HCT116 (cell line): ENCODE measurements around the gene GALNT17. TPM values are rescaled to one million over a fixed set of nuclear protein-coding genes. Genes with fewer than 3 reads are reported as not detected.

Experiments
- ATAC-seq: fragments of 200-7000 bp; cut with Tn5 transposase; 2 replicates; pipeline ENCODE4 v1.9.1; 2020; ENCODE audit warnings: mild to moderate bottlenecking, moderate library complexity
- BruUV-seq: library from RNA; stranded (reverse); fragments of 400-500 nt; replicated peaks from 2 replicates; lab custom pipeline; 2021; lab: Mats Ljungman, UMichigan
- CTCF ChIA-PET: fragments of 300-600 bp; sonication (Branson Sonifier 250); formaldehyde crosslinking; loops from one replicate; lab custom pipeline; 2021; ENCODE audit warnings: antibody characterized with exemption; lab: Charles Lee
- POLR2A ChIA-PET: fragments of 300-600, 350-600 bp; sonication (Branson Sonifier 250); formaldehyde crosslinking; loops from one replicate; lab custom pipeline; 2021; ENCODE audit warnings: antibody characterized with exemption; lab: Charles Lee
- RAD21 ChIA-PET, 2 experiments: fragments of 300-600 bp; sonication (Branson Sonifier 250); formaldehyde crosslinking; loops; one replicate each; lab custom pipeline; 2023; ENCODE audit warnings: low total read pairs in 2 of 2; ENCODE audit not compliant: uncharacterized antibody in 2 of 2, unreplicated experiment in 2 of 2, low non-redundant PET in 1 of 2; lab: Charles Lee
- DNase-seq: peaks from one replicate; pipeline ENCODE4 v3.0.0-alpha.2; 2010; ENCODE audit warnings: low read depth, low spot score
- H2AFZ ChIP-seq: fragments of 200-600 bp; shearing (Covaris generic), sonication (generic); 2 replicates; pipeline ENCODE4 v1.6.1; 2017; ENCODE audit warnings: low read depth, mixed run types, mixed read lengths, antibody characterized with exemption, low read length; ENCODE audit not compliant: poor library complexity, severe bottlenecking
- H3K27ac ChIP-seq: 2 replicates; pipeline ENCODE4 v1.5.1; 2012; ENCODE audit warnings: low read depth, low read length
- H3K27me3 ChIP-seq: fragments of 200-600 bp; sonication (generic); 2 replicates; pipeline ENCODE4 v1.6.1; 2016; ENCODE audit warnings: mixed run types, low read length, mixed read lengths; ENCODE audit not compliant: insufficient read depth
- H3K36me3 ChIP-seq, 2 experiments: fragments of 200-500 bp in 1 of 2; fragments of 200-600 bp in 1 of 2; sonication (Bioruptor generic) in 1 of 2; sonication (generic) in 1 of 2; 2 replicates each; pipeline versions ENCODE4 v1.5.1 to v1.6.1; 2014 to 2016; ENCODE audit warnings: low read length in 2 of 2, inconsistent platforms in 1 of 2, mixed read lengths in 1 of 2, mixed run types in 1 of 2; ENCODE audit not compliant: insufficient read depth in 2 of 2, control insufficient read depth in 1 of 2
- H3K4me1 ChIP-seq, 2 experiments: fragments of 200-600 bp in 1 of 2; sonication (generic) in 1 of 2; 2 replicates each; pipeline versions ENCODE4 v1.5.1 to v1.6.1; 2012 to 2017; ENCODE audit warnings: low read length in 2 of 2, inconsistent platforms in 1 of 2, mild to moderate bottlenecking in 1 of 2, mixed read lengths in 1 of 2, mixed run types in 1 of 2, moderate library complexity in 1 of 2; ENCODE audit not compliant: insufficient read depth in 2 of 2, control insufficient read depth in 1 of 2
- H3K4me2 ChIP-seq: fragments of 200-600 bp; sonication (generic); 2 replicates; pipeline ENCODE4 v1.6.1; 2017; ENCODE audit warnings: mixed run types, low read length, mixed read lengths
- H3K4me3 ChIP-seq, 2 experiments: fragments of 200-600 bp in 1 of 2; sonication (generic) in 1 of 2; replicated peaks in 1 of 2; 2 replicates each; pipeline ENCODE4 v1.5.1; 2011 to 2016; ENCODE audit warnings: low read length in 2 of 2, control low read depth in 1 of 2, low read depth in 1 of 2, mild to moderate bottlenecking in 1 of 2, mixed read lengths in 1 of 2, mixed run types in 1 of 2
- H3K79me2 ChIP-seq: fragments of 200-600 bp; sonication (generic); 2 replicates; pipeline ENCODE4 v1.6.1; 2017; ENCODE audit warnings: mild to moderate bottlenecking, mixed run types, low read length, moderate library complexity, mixed read lengths; ENCODE audit not compliant: insufficient read depth
- H3K9ac ChIP-seq: fragments of 200-600 bp; sonication (generic); 2 replicates; pipeline ENCODE4 v1.6.1; 2016; ENCODE audit warnings: low read length, mixed read lengths
- H3K9me2 ChIP-seq: fragments of 200-600 bp; sonication (generic), shearing (Covaris generic); 2 replicates; pipeline ENCODE4 v1.6.1; 2017; ENCODE audit warnings: mixed run types, mild to moderate bottlenecking, moderate library complexity; ENCODE audit not compliant: insufficient read depth
- H3K9me3 ChIP-seq, 2 experiments: fragments of 200-500 bp in 1 of 2; fragments of 200-600 bp in 1 of 2; sonication (Bioruptor generic) in 1 of 2; sonication (generic) in 1 of 2; 2 replicates each; pipeline ENCODE4 v1.6.1; 2014 to 2017; ENCODE audit warnings: low read length in 2 of 2, mixed read lengths in 2 of 2, inconsistent platforms in 1 of 2, low read depth in 1 of 2, mild to moderate bottlenecking in 1 of 2, mixed run types in 1 of 2, moderate library complexity in 1 of 2; ENCODE audit not compliant: control insufficient read depth in 1 of 2, insufficient read depth in 1 of 2
- H4K20me1 ChIP-seq: fragments of 200-600 bp; sonication (generic), shearing (Covaris generic); 2 replicates; pipeline ENCODE4 v1.6.1; 2017; ENCODE audit warnings: mixed run types, mild to moderate bottlenecking, moderate library complexity; ENCODE audit not compliant: insufficient read depth
- CBX3 ChIP-seq: IDR thresholded peaks from 2 replicates; pipeline ENCODE4 v1.6.1; 2012; ENCODE audit warnings: low read depth
- ELF1 ChIP-seq: IDR thresholded peaks from 2 replicates; pipeline ENCODE4 v1.6.1; 2012; ENCODE audit warnings: low read depth, borderline replicate concordance
- EZH2 ChIP-seq: fragments of 200-600 bp; sonication (generic); IDR thresholded peaks from 2 replicates; pipeline ENCODE4 v1.6.1; 2017; ENCODE audit warnings: antibody characterized with exemption, mixed run types
- FOSL1 ChIP-seq: IDR thresholded peaks from 2 replicates; pipeline ENCODE4 v1.6.1; 2012; ENCODE audit warnings: low read depth
- POLR2AphosphoS5 ChIP-seq: IDR thresholded peaks from 2 replicates; pipeline ENCODE4 v1.6.1; 2011; ENCODE audit warnings: mild to moderate bottlenecking, low read depth, low read length, moderate library complexity
- RAD21 ChIP-seq: IDR thresholded peaks from 2 replicates; pipeline ENCODE4 v1.6.1; 2012; ENCODE audit warnings: low read depth, mild to moderate bottlenecking
- SIN3A ChIP-seq: IDR thresholded peaks from 2 replicates; pipeline ENCODE4 v1.6.1; 2012; ENCODE audit warnings: low read depth
- YY1 ChIP-seq: IDR thresholded peaks from 2 replicates; pipeline ENCODE4 v1.6.1; 2011; ENCODE audit warnings: low read length, low read depth, moderate library complexity, mild to moderate bottlenecking; ENCODE audit not compliant: insufficient replicate concordance; ENCODE audit errors: extremely low read depth
- intact Hi-C: fragments of 100-400 bp; cut with micrococcal nuclease; formaldehyde crosslinking; loops from 2 replicates; pipeline ENCODE4 v1.10.0; 2022
- total RNA-seq: library from RNA; stranded (reverse); gene quantifications from one replicate; pipeline ENCODE4 v1.2.1, GENCODE V29; 2021; ENCODE audit not compliant: unreplicated experiment
- TF ChIP-seq, protein P1 (sequence below), 3 experiments: fragments of 200-600 bp in 1 of 3; sonication (generic) in 1 of 3; IDR thresholded peaks in 2 of 3; conservative IDR thresholded peaks in 1 of 3; 2 replicates each; pipeline ENCODE4 v1.5.1; 2012 to 2017; ENCODE audit warnings: low read depth in 2 of 3, low read length in 2 of 3, antibody characterized with exemption in 1 of 3, borderline replicate concordance in 1 of 3, control low read depth in 1 of 3, mild to moderate bottlenecking in 1 of 3, mixed read lengths in 1 of 3, mixed run types in 1 of 3, moderate library complexity in 1 of 3; ENCODE audit not compliant: insufficient read depth in 1 of 3

GALNT17 gene
- total RNA-seq, 1 experiment from 2014 or later: not detected

DNA sequence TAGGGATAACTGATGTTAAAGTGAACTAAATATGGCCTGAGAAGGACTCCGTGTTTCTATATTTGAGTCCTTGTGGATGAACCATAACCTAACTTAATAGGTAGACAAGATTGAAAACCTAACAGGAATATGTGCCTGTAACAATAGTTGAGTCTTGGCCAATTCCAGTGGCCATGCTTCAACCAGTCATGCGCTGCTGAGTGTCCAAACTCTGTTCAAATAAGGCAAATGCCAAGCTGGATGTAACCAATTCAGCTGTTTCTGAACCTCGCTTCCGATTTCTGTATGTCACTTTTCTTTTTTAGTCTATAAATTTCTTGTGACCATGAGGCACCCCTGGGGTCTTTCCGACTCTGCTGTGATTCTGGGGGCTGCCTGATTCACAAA, 608.2 kb downstream of the GALNT17 start:
- ATAC-seq: no peak
- no peak for DNase-seq
- no peaks in the 10 kb centered on the region for H3K9me2 ChIP-seq
- no peaks in the 10 kb centered on the region for H3K27me3 ChIP-seq
- no peaks in the 10 kb centered on the region for H3K79me2 ChIP-seq
- no peak overlapping the region for H2AFZ ChIP-seq
- intact Hi-C loops: no loop called here
- TF ChIP-seq RAD21 (no peak), CBX3 (no peak), POLR2AphosphoS5 (no peak), YY1 (no peak)
- TF ChIP-seq, protein P1, sequence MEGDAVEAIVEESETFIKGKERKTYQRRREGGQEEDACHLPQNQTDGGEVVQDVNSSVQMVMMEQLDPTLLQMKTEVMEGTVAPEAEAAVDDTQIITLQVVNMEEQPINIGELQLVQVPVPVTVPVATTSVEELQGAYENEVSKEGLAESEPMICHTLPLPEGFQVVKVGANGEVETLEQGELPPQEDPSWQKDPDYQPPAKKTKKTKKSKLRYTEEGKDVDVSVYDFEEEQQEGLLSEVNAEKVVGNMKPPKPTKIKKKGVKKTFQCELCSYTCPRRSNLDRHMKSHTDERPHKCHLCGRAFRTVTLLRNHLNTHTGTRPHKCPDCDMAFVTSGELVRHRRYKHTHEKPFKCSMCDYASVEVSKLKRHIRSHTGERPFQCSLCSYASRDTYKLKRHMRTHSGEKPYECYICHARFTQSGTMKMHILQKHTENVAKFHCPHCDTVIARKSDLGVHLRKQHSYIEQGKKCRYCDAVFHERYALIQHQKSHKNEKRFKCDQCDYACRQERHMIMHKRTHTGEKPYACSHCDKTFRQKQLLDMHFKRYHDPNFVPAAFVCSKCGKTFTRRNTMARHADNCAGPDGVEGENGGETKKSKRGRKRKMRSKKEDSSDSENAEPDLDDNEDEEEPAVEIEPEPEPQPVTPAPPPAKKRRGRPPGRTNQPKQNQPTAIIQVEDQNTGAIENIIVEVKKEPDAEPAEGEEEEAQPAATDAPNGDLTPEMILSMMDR (IDR thresholded peaks at IDR 0.05 in 2 of 3, conservative IDR thresholded peaks at IDR 0.05 in 1 of 3; ENCODE audit: borderline replicate concordance in 1 of 3, insufficient read depth in 1 of 3, low read depth in 2 of 3, low read length in 2 of 3): no peak
- no peaks in the 10 kb centered on the region for H4K20me1 ChIP-seq
- H3K9ac ChIP-seq: no peak overlapping the region
- no peak overlapping the region for H3K4me3 ChIP-seq
- no peaks in the 10 kb centered on the region for H3K36me3 ChIP-seq
- no peak overlapping the region for H3K4me2 ChIP-seq
- CTCF ChIA-PET: no interaction called here
- H3K9me3 ChIP-seq: no peaks in the 10 kb centered on the region; a peak in 1 of 4 replicates
- no peak overlapping the region for H3K27ac ChIP-seq
- no peaks in the 10 kb centered on the region for H3K4me1 ChIP-seq
- POLR2A ChIA-PET: no interaction called here
- RAD21 ChIA-PET: no interaction called here
- BruUV-seq: no TSS peak

- ChIA-PET CTCF (no interaction called here), POLR2A (no interaction called here), RAD21 (no interaction called here)
- Histone ChIP-seq H3K27ac (no peak overlapping the region), H3K79me2 (no peaks in the 10 kb centered on the region), H3K9me3 (peaks cover 0 to 5% of the 10 kb centered on the region in 2 experiments; a peak in 2 of 4 replicates), H3K36me3 (no peaks in the 10 kb centered on the region), H4K20me1 (no peaks in the 10 kb centered on the region), H3K4me1 (no peaks in the 10 kb centered on the region), H3K4me3 (no peak overlapping the region), H2AFZ (no peak overlapping the region), H3K27me3 (no peaks in the 10 kb centered on the region), H3K9ac (no peak overlapping the region), H3K4me2 (no peak overlapping the region), H3K9me2 (no peaks in the 10 kb centered on the region)
- no peak for DNase-seq
- TF ChIP-seq RAD21 (no peak), ELF1 (no peak), EZH2 (no peak), FOSL1 (no peak), SIN3A (no peak), CBX3 (no peak)
- ATAC-seq: no peak
- BruUV-seq: no TSS peak
- intact Hi-C loops: no loop called here
Observed at GRCh38 chr7:71746006-71746405, 614.1 kb downstream of the GALNT17 start.
